Karpas-422 (cell line): Measurements from ENCODE around the gene VPS11. TPM values are rescaled to one million over a fixed set of nuclear protein-coding genes. Genes with fewer than 3 reads are reported as not detected.
"Not testable (repeated sequence)": the region's sequence is repeated elsewhere in the genome, so short reads cannot be mapped to it uniquely, and the experiment has no call there.

Experiments used
- DNase-seq: peaks from one replicate; pipeline ENCODE4 v3.0.0-alpha.2; 2015
- H2AFZ ChIP-seq: fragments of 200-600 bp; sonication (generic); 2 replicates; pipeline ENCODE4 v1.6.1; 2014; ENCODE audit warnings: antibody characterized with exemption, low read length, mixed read lengths
- H3K27ac ChIP-seq: fragments of 200-600 bp; sonication (generic); 2 replicates; pipeline ENCODE4 v1.5.1; 2014; ENCODE audit warnings: mild to moderate bottlenecking, low read length, moderate library complexity
- H3K27me3 ChIP-seq: fragments of 200-600 bp; sonication (generic); 2 replicates; pipeline ENCODE4 v1.6.1; 2014; ENCODE audit warnings: low read length, mixed read lengths
- H3K36me3 ChIP-seq: fragments of 200-600 bp; sonication (generic); 2 replicates; pipeline ENCODE4 v1.6.1; 2014; ENCODE audit warnings: low read length, mixed read lengths; ENCODE audit not compliant: insufficient read depth
- H3K4me1 ChIP-seq: fragments of 200-600 bp; sonication (generic); 2 replicates; pipeline ENCODE4 v1.6.1; 2014; ENCODE audit warnings: mild to moderate bottlenecking, low read length, mixed read lengths
- H3K4me2 ChIP-seq: fragments of 200-600 bp; sonication (generic); 2 replicates; pipeline ENCODE4 v1.6.1; 2014; ENCODE audit warnings: low read length, low read depth, mild to moderate bottlenecking; ENCODE audit not compliant: poor library complexity, severe bottlenecking
- H3K4me3 ChIP-seq: fragments of 200-600 bp; sonication (generic); 2 replicates; pipeline ENCODE4 v1.5.1; 2014; ENCODE audit warnings: mild to moderate bottlenecking, antibody characterized with exemption, low read length, mixed read lengths
- H3K79me2 ChIP-seq: fragments of 200-600 bp; sonication (generic); 2 replicates; pipeline ENCODE4 v1.6.1; 2014; ENCODE audit warnings: mild to moderate bottlenecking, low read length, mixed read lengths
- H3K9ac ChIP-seq: fragments of 200-600 bp; sonication (generic); 2 replicates; pipeline ENCODE4 v1.6.0; 2014; ENCODE audit warnings: low read length
- H3K9me2 ChIP-seq: fragments of 200-600 bp; sonication (generic), shearing (Covaris generic); replicated peaks from 2 replicates; pipeline ENCODE4 v1.6.0; 2014; ENCODE audit warnings: mild to moderate bottlenecking, low read length, moderate library complexity; ENCODE audit not compliant: insufficient read depth
- H3K9me3 ChIP-seq: fragments of 300-700, 200-600 bp; sonication (generic); 2 replicates; pipeline ENCODE4 v1.6.1; 2014; ENCODE audit warnings: low read length, mixed read lengths
- H4K20me1 ChIP-seq: fragments of 200-600 bp; sonication (generic); 2 replicates; pipeline ENCODE4 v1.6.1; 2014; ENCODE audit warnings: mild to moderate bottlenecking, antibody characterized with exemption, low read length, low read depth; ENCODE audit not compliant: insufficient read depth
- total RNA-seq: library from RNA; depleted of rRNA; stranded (reverse); fragments of >200 nt; shearing (Covaris generic); gene quantifications from 2 replicates; pipeline ENCODE4 v1.2.3, GENCODE V29; 2014; ENCODE audit warnings: low replicate concordance

Gene VPS11
- total RNA-seq, 1 experiment from 2014 or later = 19.2 TPM

DNA sequence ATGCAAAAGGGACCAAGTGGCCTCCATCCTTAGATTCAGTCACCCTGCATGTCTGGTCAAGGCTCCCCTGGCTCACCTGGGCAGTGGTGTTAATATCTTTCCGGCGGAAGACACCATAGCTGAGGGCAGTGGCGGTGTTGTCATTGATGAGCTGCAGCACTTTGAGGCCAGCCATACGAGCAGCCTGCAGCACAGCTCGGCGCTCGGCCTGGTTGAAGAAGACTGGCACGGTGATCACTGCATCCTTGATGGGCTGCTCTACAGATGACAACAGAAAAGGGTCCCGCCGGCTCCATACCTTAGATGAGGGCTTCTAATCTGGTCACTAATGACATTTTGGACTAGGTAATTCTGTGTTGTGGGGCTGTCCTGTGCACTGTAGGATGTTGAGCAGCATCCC is 13.2 kb upstream of the VPS11 start:
- Histone ChIP-seq H3K4me1 (peaks cover 15% of the 10 kb centered on the region), H3K9me2 (no peaks in the 10 kb centered on the region), H3K27me3 (no peaks in the 10 kb centered on the region), H4K20me1 (no peaks in the 10 kb centered on the region), H3K9ac (no peak overlapping the region), H3K4me3 (no peak overlapping the region), H3K36me3 (no peaks in the 10 kb centered on the region), H3K4me2 (no peak overlapping the region), H3K9me3 (no peaks in the 10 kb centered on the region), H3K27ac (no peak overlapping the region), H3K79me2 (peaks cover 25% of the 10 kb centered on the region), H2AFZ (no peak overlapping the region)
- no peak for DNase-seq

- peaks cover 15% of the 10 kb centered on the region for H3K4me1 ChIP-seq
- peak overlapping the region; percentile 84 for H3K9ac ChIP-seq
- H3K27ac ChIP-seq = peak overlapping the region; percentile 35; the same call in 1 of the 2 replicates
- H3K27me3 ChIP-seq = no peaks in the 10 kb centered on the region
- no peaks in the 10 kb centered on the region for H3K36me3 ChIP-seq
- H4K20me1 ChIP-seq = no peaks in the 10 kb centered on the region
- H3K79me2 ChIP-seq = peaks cover 25% of the 10 kb centered on the region
- no peaks in the 10 kb centered on the region for H3K9me3 ChIP-seq
- peak overlapping the region; percentile 82 for H3K4me3 ChIP-seq
- H3K9me2 ChIP-seq = no peaks in the 10 kb centered on the region
- peak; percentile 70 for DNase-seq
- no peak overlapping the region for H2AFZ ChIP-seq
- H3K4me2 ChIP-seq = peak overlapping the region; percentile 84
Observed at GRCh38 chr11:119055901-119056300, 11.7 kb upstream of the VPS11 start.

GRCh38 chr11:119056421-119056999 is 11.1 kb upstream of the VPS11 start:
- DNase-seq = peak; percentile 46

DNA sequence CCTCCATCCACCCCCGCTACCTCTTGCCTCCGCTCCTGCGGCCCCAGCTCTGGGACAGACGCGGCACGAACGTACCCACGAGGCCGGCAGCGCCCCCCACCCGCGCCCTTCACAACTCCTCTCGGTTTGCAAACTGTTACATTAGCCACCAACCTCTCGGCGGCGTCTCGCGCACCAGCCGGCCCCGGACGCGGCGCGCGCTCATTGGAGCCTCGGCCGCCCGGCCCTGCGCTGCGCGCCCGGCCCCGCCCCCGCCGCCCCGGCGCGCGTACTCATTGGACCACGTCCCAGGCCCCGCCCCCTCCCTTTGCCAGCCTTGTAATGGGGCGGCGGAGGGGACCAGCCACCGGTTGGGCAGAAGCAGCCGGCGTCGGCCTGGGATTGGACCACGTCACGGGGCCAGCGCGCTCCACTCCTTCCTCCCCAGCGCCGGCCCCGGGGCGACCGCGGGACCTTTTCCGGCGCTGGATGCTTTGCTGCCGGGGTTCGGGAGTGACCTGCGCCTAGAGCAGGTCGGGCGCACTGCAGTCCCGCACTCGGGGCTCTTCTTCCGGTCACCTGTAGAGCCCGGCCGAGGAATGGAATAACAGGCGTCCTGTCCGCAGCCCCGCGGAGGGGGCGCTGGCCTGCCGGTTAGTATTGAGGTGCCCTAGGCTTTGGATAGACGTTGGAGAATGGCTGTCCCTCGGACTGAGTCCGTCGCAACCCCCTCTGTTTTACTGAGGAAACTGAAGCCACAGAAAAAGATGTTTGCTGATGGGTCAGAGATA is 10.4 kb upstream of the VPS11 start, which contains the start of gene HYOU1:
Gene HYOU1, minus strand, starts transcription at position 206 of the 770 bp plus-strand sequence. CDS start 1,045 bp downstream, outside the sequence.
- Histone ChIP-seq H3K4me1 (peaks cover 15% of the 10 kb centered on the region), H3K27me3 (no peaks in the 10 kb centered on the region), H3K9me3 (no peaks in the 10 kb centered on the region), H3K27ac (peak within 1 kb of the TSS; percentile 35; the same call in 1 of the 2 replicates), H3K36me3 (no peaks in the 10 kb centered on the region), H4K20me1 (no peaks in the 10 kb centered on the region), H3K9ac (peak within 1 kb of the TSS; percentile 84), H3K79me2 (peaks cover 25% of the 10 kb centered on the region), H2AFZ (no peak within 1 kb of the TSS), H3K4me3 (peak within 1 kb of the TSS; percentile 87), H3K9me2 (no peaks in the 10 kb centered on the region), H3K4me2 (peak within 1 kb of the TSS; percentile 84)
- DNase-seq = peak; percentile 96

More at GRCh38 chr11:119056421-119056999, 11.1 kb upstream of the VPS11 start:
- Histone ChIP-seq H3K9me3 (no peaks in the 10 kb centered on the region), H3K27ac (peak overlapping the region; percentile 35; the same call in 1 of the 2 replicates), H3K79me2 (peaks cover 25% of the 10 kb centered on the region), H3K4me1 (peaks cover 15% of the 10 kb centered on the region), H2AFZ (no peak overlapping the region), H3K9me2 (no peaks in the 10 kb centered on the region), H4K20me1 (no peaks in the 10 kb centered on the region), H3K4me3 (peak overlapping the region; percentile 82), H3K9ac (peak overlapping the region; percentile 84), H3K27me3 (no peaks in the 10 kb centered on the region), H3K4me2 (peak overlapping the region; percentile 84), H3K36me3 (no peaks in the 10 kb centered on the region)

- H2AFZ ChIP-seq, DNase-seq, H4K20me1 ChIP-seq, H3K36me3 ChIP-seq, H3K4me2 ChIP-seq, H3K9ac ChIP-seq, H3K9me3 ChIP-seq, H3K27me3 ChIP-seq, H3K9me2 ChIP-seq, H3K27ac ChIP-seq, H3K4me3 ChIP-seq: not testable (repeated sequence)
- H3K4me1 ChIP-seq = peaks cover 15% of the 10 kb centered on the region
- peaks cover 25% of the 10 kb centered on the region for H3K79me2 ChIP-seq
Observed at GRCh38 chr11:119059128-119059527, 8.5 kb upstream of the VPS11 start.

- H3K79me2 ChIP-seq = peaks cover 21% of the 10 kb centered on the region
- H3K4me1 ChIP-seq = peaks cover 10% of the 10 kb centered on the region
- no peak overlapping the region for H3K4me3 ChIP-seq
- H3K27ac ChIP-seq = no peak overlapping the region
- H3K9me2 ChIP-seq = no peaks in the 10 kb centered on the region
- no peaks in the 10 kb centered on the region for H3K9me3 ChIP-seq
- no peaks in the 10 kb centered on the region for H3K27me3 ChIP-seq
- no peaks in the 10 kb centered on the region for H4K20me1 ChIP-seq
- H3K36me3 ChIP-seq = no peaks in the 10 kb centered on the region
- no peak overlapping the region for H3K4me2 ChIP-seq
- no peak overlapping the region for H2AFZ ChIP-seq
- H3K9ac ChIP-seq = no peak overlapping the region
- DNase-seq = no peak
Observed at GRCh38 chr11:119061256-119061655, 6.4 kb upstream of the VPS11 start.

DNA sequence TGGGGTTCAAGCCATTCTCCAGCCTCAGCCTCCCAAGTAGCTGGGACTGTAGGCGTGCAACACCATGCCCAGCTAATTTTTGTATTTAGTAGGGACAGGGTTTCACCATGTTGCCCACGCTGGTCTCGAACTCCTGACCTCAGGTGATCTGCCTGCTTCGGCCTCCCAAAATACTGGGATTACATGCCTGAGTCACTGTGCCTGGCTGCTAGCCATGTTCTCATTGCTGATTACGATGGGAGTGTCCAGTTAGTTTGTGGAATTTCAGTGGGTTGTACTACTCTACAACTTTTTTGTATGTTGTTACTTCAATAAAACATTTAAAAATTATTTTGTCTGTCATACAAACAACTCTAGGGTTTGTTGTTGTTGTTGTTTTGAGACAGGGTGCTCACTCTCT is 4.8 kb upstream of the VPS11 start:
- no peak overlapping the region for H3K27ac ChIP-seq
- no peaks in the 10 kb centered on the region for H3K9me3 ChIP-seq
- no peaks in the 10 kb centered on the region for H3K9me2 ChIP-seq
- H3K4me1 ChIP-seq = peaks cover 14% of the 10 kb centered on the region
- H3K9ac ChIP-seq = no peak overlapping the region
- H3K79me2 ChIP-seq = peaks cover 16% of the 10 kb centered on the region
- H3K36me3 ChIP-seq = no peaks in the 10 kb centered on the region
- H4K20me1 ChIP-seq = no peaks in the 10 kb centered on the region
- no peaks in the 10 kb centered on the region for H3K27me3 ChIP-seq
- no peak overlapping the region for H3K4me2 ChIP-seq
- no peak for DNase-seq
- no peak overlapping the region for H2AFZ ChIP-seq
- H3K4me3 ChIP-seq = no peak overlapping the region

GRCh38 chr11:119065369-119065768 is 2.2 kb upstream of the VPS11 start:
- DNase-seq = peak; percentile 68
- peaks cover 8% of the 10 kb centered on the region for H3K4me1 ChIP-seq
- H3K9me3 ChIP-seq = no peaks in the 10 kb centered on the region
- H3K79me2 ChIP-seq = peaks cover 23% of the 10 kb centered on the region
- H3K27me3 ChIP-seq = no peaks in the 10 kb centered on the region
- no peaks in the 10 kb centered on the region for H3K9me2 ChIP-seq
- no peak overlapping the region for H3K27ac ChIP-seq
- no peaks in the 10 kb centered on the region for H3K36me3 ChIP-seq
- no peak overlapping the region for H2AFZ ChIP-seq
- no peak overlapping the region for H3K9ac ChIP-seq
- H3K4me3 ChIP-seq = no peak overlapping the region
- no peaks in the 10 kb centered on the region for H4K20me1 ChIP-seq
- no peak overlapping the region for H3K4me2 ChIP-seq
